HG03520 (cell line): ENCODE measurements around the gene GRID1.

ENCODE experiments used
- ATAC-seq: cut with Tn5 transposase; IDR thresholded peaks from one replicate; pipeline ENCODE4 v1.9.1; 2021; ENCODE audit warnings: mild to moderate bottlenecking, moderate library complexity; ENCODE audit not compliant: unreplicated experiment

The GRID1 gene

GRCh38 chr10:86155054-86155921 is 211.3 kb downstream of the GRID1 start:
- ATAC-seq, result no peak

DNA sequence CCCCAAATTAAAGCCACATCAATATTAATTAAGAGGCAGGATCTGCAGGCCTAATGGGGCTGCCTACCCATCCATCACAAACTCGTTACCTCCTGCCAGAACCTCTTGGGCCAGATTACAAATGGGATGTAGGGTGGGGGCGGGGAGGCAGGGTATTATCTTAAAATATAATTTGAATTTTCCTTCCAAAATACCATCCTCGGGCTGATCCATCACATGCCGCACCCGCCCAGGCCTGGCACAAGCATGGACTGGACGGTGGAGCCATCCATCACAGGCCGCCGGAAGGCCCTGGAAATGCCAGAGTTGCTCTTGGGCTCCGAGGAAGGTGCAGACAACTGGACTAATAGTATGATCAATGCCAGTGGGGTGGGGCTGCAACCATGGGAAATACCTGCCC is 212.8 kb downstream of the GRID1 start:
- ATAC-seq, result no peak

GRCh38 chr10:86152911-86153310 is 213.7 kb downstream of the GRID1 start:
- no peak for ATAC-seq

- ATAC-seq, result no peak
These were observed 214.2 kb downstream of the GRID1 start for GRCh38 chr10:86152354-86152753.

GRCh38 chr10:86151613-86152012 is 215.0 kb downstream of the GRID1 start:
- no peak for ATAC-seq

DNA sequence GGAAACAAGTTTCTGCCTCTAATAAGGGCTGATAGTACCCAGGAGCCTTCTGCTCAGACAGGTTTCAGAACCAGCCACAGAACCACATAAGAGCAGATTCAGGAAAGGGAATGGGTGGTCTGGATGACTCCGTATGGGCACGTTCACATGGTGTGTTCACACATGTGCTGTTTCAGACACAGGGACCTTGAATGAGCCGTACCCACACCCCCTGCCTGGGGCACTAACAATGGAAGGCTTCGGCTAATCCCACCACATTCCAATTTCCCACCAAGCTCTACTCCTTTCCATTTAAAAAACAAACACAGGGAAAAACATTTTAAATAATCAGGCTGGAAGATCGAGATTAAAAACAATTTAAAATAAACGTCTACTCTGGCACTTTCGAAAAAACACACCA is 217.3 kb downstream of the GRID1 start:
- no peak for ATAC-seq

DNA sequence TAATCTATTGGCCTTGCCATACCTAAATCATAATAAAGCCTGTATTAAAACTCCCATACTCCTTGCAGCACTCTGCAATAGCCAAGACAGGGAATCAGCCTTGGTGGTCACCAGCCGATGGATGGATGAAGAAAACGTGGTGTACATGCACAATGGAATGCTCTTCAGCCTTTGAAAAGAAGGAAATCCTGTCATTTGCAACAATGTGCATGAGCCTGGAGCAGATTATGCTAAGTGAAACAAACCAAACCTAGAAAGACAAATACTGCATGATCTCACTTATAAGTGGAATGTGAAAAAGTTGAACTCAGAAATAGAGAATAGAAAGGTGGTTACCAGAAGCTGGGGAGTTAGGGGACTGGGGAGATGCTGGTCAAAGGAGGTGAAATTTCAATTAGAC is 218.5 kb downstream of the GRID1 start:
- ATAC-seq, result no peak

DNA sequence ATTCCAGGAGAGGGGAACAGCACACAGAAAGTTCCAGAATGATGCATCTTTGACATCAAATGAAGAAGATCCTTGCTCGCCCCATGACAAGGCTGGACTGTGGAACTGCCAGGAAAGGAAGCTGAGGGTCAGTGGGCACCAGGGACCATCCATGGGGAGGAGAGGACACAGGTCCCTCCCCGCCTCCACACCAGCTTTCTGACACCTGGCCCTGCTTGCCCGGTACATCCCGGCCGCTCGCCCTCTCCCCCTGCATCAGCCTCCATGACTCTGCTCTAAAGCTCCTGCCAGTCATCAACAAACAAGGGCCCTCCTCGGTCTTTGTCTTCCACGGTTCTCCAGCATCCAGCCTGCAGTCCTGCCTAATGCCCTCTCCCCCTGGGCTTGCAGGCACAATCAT is 222.3 kb downstream of the GRID1 start:
- ATAC-seq, result no peak

- no peak for ATAC-seq
These were observed 224.7 kb downstream of the GRID1 start for GRCh38 chr10:86141896-86142295.

DNA sequence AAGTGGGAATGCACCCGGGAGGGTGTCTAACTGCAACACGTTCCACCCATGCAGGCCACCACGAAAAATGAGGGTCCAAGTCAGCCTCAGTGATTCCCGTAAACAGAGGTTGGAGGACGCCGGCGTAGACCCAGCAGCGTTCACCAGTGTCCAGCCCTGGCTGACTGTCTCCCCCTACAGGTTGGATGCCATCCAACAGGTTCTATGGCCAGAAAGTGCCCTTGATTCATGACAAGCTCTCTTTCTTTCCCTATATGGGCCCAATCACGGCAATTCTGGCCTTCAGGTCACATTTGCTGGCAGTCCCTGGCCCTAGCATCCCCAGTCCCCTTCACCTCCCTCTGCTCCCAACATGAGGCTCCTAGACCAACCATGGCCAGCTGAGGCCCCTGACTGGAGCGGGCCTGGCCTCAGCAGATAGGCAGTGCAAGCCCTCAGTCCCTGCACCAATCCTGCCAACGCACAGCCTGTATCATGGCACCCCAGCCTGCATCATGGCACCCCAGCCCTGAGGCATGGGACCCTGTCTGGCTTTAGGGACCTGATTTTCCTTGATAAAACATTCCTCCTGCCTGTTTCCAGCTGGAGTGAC is 227.4 kb downstream of the GRID1 start:
- ATAC-seq, result no peak

GRCh38 chr10:86138551-86139065 is 228.0 kb downstream of the GRID1 start:
- no peak for ATAC-seq

- no peak for ATAC-seq
These were observed 229.0 kb downstream of the GRID1 start for GRCh38 chr10:86137561-86137960.

DNA sequence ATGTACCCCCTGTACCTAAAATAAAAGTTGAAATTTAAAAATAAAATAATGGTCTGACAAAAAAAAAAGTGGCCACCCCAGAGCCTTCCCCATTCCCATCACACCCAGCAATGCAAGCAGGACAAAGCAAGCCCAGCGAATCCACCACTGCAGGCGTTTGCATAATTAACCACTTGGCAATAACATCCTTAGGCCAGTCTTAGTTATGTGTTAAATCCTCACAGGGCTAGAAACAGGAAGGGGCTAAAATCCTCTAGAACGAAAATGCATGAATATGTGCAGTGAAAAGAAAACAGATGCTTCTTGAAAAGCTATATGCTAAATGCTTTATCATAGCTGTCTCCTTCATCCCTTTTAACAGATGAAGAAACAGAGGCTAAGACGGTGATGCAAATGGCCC is 229.7 kb downstream of the GRID1 start:
- ATAC-seq, result no peak

- ATAC-seq, result no peak
These were observed 231.4 kb downstream of the GRID1 start for GRCh38 chr10:86135191-86135590.

DNA sequence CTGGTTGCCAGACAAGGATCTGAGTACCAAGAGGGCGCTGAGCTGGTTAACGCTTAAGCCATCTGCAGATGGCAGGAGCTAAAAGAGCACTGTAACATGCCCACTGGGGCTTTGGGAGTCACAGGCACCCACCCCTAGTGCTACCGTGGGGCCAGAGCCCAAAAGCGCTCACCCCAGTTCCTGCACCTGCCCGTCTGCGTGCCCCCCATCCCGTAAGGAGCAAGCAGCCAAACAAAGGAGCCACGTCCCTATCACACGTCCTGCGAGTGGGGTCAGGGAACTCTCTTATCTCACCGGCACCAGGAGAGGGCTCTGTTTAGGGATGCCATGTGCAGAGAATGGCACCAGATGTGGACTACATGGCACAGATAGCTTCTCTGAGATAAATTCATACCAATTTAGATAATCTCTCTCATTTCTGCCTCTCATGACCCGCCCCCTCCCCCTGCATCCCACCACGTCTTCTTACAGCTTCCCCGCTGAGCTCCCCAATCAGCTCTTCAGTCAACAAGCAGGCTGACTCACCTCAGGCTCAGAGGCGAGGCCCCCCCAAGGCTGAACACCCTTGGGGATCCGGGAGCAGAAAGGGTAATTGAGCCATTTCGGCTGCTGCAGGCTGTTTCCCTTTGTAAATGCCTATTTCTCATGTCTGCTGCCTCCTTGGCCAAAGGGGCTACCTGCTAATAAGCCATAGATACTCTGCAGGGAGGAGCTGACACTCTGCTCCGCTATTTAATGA is 235.7 kb downstream of the GRID1 start:
- no peak for ATAC-seq

GRCh38 chr10:86130041-86130440 is 236.6 kb downstream of the GRID1 start:
- ATAC-seq, result no peak

DNA sequence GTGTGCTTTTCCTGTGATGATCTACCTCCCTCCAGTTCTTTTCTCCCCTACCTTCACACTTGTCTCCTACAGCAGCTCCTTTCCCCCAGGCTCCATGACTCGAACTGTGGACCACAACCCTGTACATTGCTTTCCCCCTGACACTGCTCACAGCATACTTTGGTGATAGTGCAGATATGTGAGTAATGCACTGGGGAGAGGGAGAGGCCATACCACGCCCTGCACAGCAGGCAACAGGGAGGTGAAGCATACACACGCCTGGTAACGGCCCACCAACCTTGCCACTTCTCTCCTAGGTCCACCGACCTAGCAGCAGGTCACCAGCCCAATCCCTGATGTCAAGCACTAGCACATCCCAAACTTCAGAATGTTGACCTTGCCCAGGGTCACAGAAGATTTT is 238.2 kb downstream of the GRID1 start:
- ATAC-seq, result no peak

GRCh38 chr10:86127274-86127819 is 239.2 kb downstream of the GRID1 start:
- ATAC-seq, result no peak

DNA sequence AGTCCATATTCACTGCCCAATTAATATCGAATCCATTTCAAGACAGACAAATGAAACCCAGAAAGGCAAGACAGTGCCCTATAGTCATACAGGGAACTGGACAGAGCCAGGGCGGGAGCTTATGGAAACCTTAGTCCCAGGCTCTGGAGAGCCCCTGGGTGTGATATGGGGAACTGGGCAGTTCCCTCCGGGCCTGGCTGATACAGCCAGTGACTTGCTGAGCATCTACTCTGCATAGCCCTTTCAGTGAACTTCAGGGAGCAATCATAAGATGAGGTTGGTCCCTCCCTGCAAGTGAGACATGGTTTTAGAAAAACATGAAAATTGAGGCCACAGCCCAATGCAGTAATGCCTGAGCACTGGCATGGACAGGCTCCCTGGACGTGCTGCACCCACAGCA is 241.9 kb downstream of the GRID1 start:
- no peak for ATAC-seq

GRCh38 chr10:86123715-86124114 is 242.9 kb downstream of the GRID1 start:
- ATAC-seq, result no peak

GRCh38 chr10:86123304-86123703 is 243.3 kb downstream of the GRID1 start:
- ATAC-seq, result no peak
